AG04450 (cell line): ENCODE measurements around the gene PSME2. TPM values are rescaled to one million over a fixed set of nuclear protein-coding genes. Genes with fewer than 3 reads are reported as not detected.

Experiments used
- CTCF ChIA-PET: fragments of 300-600, 350-600 bp; formaldehyde crosslinking; extraction: SDS; loops from one replicate; lab custom pipeline; 2022; ENCODE audit warnings: antibody characterized with exemption, inconsistent platforms; lab: Charles Lee
- POLR2A ChIA-PET: fragments of 350-600 bp; formaldehyde crosslinking; extraction: SDS; loops from one replicate; lab custom pipeline; 2021; ENCODE audit warnings: antibody characterized with exemption, inconsistent platforms; lab: Yijun Ruan, JAX
- DNase-seq: peaks from one replicate; pipeline ENCODE4 v3.0.0-alpha.2; 2011; ENCODE audit warnings: low read depth, low spot score
- H3K27ac ChIP-seq: one replicate; pipeline ENCODE4 v1.5.1; 2012; ENCODE audit warnings: low read depth, low read length, control low read depth
- H3K27me3 ChIP-seq: one replicate; pipeline ENCODE4 v1.6.0; 2012; ENCODE audit warnings: low read length; ENCODE audit not compliant: control insufficient read depth, insufficient read depth
- H3K4me3 ChIP-seq: 2 replicates; pipeline ENCODE4 v1.5.1; 2011; ENCODE audit warnings: mild to moderate bottlenecking, low read depth, low read length, control low read depth
- H3K9me3 ChIP-seq: 2 replicates; pipeline ENCODE4 v1.5.1; 2012; ENCODE audit warnings: low read length; ENCODE audit not compliant: control insufficient read depth, insufficient read depth
- CTCF ChIP-seq: IDR thresholded peaks from 2 replicates; pipeline ENCODE4 v1.5.1; 2011; ENCODE audit warnings: low read depth, low read length, control low read depth, inconsistent platforms
- polyA plus RNA-seq: library from polyadenylated mRNA; depleted of rRNA; stranded (reverse); fragments of >200 nt; gene quantifications from 2 replicates; pipeline ENCODE4 v1.2.3, GENCODE V29; 2011

PSME2 gene
- polyA plus RNA-seq, 1 experiment: 191 TPM

- POLR2A ChIA-PET: interaction anchor here (0.6 kb wide), 1 partner anchor 12 kb away, joined by 3 read pairs; the partner anchor contains the start of gene IRF9
- Histone ChIP-seq H3K4me3 (no peak overlapping the region), H3K27me3 (no peaks in the 10 kb centered on the region), H3K27ac (no peak overlapping the region), H3K9me3 (peaks cover 3% of the 10 kb centered on the region; the same call in 1 of the 2 replicates)
- no peak for TF ChIP-seq CTCF
- DNase-seq: no peak
- CTCF ChIA-PET: interaction anchor here (3.3 to 4.7 kb wide), 2 partner anchors 11 to 12 kb away, joined by 27 to 54 read pairs; partner anchors contain the start of gene IRF9
Measured at GRCh38 chr14:24149302-24149969, 3.0 kb upstream of the PSME2 start.

DNA sequence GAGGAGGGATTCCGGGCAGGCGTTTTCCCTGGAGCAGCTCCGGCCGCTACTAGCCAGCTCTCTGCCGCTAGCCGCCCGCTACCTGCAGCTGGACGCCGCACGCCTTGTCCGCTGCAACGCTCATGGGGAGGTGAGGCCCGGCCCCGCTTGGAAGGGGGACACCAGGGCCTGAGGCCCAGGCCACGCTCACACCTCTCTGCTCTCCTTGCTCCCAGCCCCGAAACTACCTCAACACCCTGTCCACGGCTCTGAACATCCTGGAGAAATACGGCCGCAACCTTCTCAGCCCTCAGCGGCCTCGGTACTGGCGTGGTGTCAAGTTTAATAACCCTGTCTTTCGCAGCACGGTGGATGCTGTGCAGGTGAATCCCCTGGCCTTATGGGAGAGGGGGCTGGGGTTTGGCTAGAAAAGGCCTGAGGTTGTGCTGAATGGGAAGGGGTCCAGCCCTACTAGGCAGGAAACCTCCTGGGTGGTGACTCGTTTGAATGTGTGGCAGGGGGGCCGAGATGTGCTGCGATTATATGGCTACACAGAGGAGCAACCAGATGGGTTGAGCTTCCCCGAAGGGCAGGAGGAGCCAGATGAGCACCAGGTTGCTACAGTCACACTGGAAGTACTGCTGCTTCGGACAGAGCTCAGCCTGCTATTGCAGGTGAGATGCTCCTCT is 1.5 kb upstream of the PSME2 start:
- Histone ChIP-seq H3K4me3 (peak overlapping the region; percentile 72), H3K9me3 (peaks cover 3% of the 10 kb centered on the region; the same call in 1 of the 2 replicates), H3K27ac (no peak overlapping the region), H3K27me3 (no peaks in the 10 kb centered on the region)
- ChIA-PET CTCF (interaction anchor here (0.6 to 4.7 kb wide), 4 partner anchors 13 to 149 kb away, joined by 4 to 54 read pairs (median 7); partner anchors contain the start of gene IRF9), POLR2A (interaction anchor here (1.5 kb wide), 2 partner anchors 10 to 13 kb away, joined by 7 to 12 read pairs; partner anchors contain the start of gene IRF9)
- DNase-seq: no peak
- TF ChIP-seq CTCF: no peak

DNA sequence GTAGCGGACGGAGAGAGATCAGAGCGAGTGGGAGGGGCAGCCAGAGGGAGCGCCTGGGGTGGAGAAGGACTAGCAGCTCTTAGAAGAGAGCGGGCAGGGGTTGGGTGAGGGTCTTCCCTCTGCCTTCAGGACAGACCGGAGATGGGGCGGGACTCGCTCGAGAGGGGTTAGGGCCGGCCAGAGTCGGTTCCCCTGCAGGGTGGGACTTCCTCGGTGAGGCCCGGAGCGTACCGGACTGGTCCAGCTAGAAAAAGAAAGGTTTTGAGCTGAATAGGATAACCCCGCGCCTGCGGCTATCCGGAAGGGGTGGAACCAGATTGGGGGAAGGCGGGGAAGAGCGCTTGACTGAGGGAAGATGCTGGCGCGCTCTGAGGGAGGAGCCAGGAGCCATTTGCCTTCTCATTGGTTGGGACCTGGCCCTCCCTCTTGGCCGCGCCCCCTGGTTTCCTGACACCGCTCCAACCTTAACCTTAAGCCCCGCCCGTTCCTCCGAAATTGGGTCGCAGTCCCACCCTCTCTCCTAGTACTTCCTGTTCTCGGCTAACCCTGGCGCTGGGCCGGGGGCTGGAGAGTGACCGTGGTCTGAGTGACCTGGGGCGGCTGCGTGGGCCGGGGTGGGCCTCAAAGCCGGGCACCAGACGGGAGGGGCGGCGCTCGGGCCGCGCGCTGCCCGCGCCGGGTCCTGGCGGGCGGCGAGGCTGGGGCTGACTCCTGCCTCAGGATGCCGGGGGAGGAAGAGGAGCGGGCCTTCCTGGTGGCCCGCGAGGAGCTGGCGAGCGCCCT is 759 bp upstream of the PSME2 start, which contains the start of gene RNF31:
TSS of gene RNF31 (plus strand) at position 521 of the 783 bp plus-strand sequence. CDS start at position 722, 201 bp downstream.
- Histone ChIP-seq H3K27me3 (no peaks in the 10 kb centered on the region), H3K27ac (peak within 1 kb of the TSS; percentile 90), H3K9me3 (peaks cover 3% of the 10 kb centered on the region; the same call in 1 of the 2 replicates), H3K4me3 (peak within 1 kb of the TSS; percentile 72)
- no peak for TF ChIP-seq CTCF
- CTCF ChIA-PET: interaction anchor here (0.6 to 4.7 kb wide), 5 partner anchors 13 to 161 kb away, joined by 4 to 54 read pairs (median 5); partner anchors contain the start of genes CIDEB and IRF9
- POLR2A ChIA-PET: interaction anchor here (0.6 to 2.1 kb wide), 9 partner anchors 10 to 100 kb away, joined by 3 to 17 read pairs (median 5); partner anchors contain the start of genes CHMP4A, DCAF11, IRF9 and NRL
- DNase-seq: peak; percentile 95

DNA sequence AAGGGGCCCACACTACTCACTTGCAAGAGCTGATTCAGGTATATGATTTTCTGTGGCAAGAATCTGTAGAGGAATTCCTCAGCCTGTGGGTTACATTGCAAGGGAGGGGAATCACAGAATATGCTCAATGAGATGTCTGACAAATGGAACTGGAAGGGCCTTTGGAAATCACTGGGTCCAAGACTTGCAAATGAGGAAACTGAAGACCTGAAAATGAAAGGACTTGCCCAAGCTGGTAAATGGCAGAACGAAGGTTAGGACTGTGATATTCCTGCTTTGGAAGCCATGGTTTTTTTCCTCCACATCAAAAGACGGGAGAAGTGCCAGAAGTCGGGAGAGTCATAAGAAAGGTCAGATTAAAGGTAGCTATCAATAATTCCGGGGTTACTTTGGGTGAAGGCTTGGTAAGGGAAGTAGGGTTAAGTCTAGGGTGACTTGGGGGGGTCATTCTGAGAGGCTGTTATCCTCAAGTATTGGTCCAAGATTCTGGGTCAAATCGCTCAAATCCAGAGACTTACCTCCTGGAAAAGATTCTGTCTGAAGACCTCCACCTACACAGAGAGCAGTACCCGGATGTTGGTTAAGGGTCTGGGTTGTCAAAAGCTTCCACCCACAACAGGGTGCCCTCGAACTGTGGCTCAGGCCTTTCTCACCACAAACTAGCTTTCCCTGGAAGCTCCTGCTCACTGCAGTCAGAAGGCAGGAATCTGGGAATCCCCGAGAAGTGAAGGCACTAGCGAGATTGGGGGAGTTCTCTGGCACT is 539 bp downstream of the PSME2 start:
- Histone ChIP-seq H3K9me3 (peaks cover 3% of the 10 kb centered on the region; the same call in 1 of the 2 replicates), H3K27me3 (no peaks in the 10 kb centered on the region), H3K27ac (peak overlapping the region; percentile 90), H3K4me3 (peak overlapping the region; percentile 72)
- ChIA-PET POLR2A (interaction anchor here (0.6 to 2.1 kb wide), 4 partner anchors 13 to 97 kb away, joined by 3 to 17 read pairs (median 6); partner anchors contain the start of genes DCAF11, NRL and TINF2), CTCF (interaction anchor here (0.6 to 4.7 kb wide), 8 partner anchors 9 to 1842 kb away, joined by 3 to 54 read pairs (median 4); partner anchors contain the start of genes CIDEB, IRF9 and TINF2)
- peak; percentile 20 for DNase-seq
- no peak for TF ChIP-seq CTCF
